MCF 10A (cell line): ENCODE results near the gene EDAR. TPM values are rescaled to one million over a fixed set of nuclear protein-coding genes. Genes with fewer than 3 reads are reported as not detected.

Experiments used
- BruUV-seq: library from RNA; stranded (reverse); fragments of 400-500 nt; replicated peaks from 2 replicates; lab custom pipeline; 2021; lab: Mats Ljungman, UMichigan
- CTCF ChIA-PET: fragments of 300-600 bp; sonication (Branson Sonifier 250); formaldehyde crosslinking; extraction: SDS; loops from one replicate; lab custom pipeline; 2021; ENCODE audit warnings: antibody characterized with exemption, inconsistent platforms; lab: Yijun Ruan, JAX
- POLR2A ChIA-PET: fragments of 300-600, 350-650 bp; sonication (Branson Sonifier 250); formaldehyde crosslinking; extraction: SDS; loops from one replicate; lab custom pipeline; 2020; ENCODE audit warnings: antibody characterized with exemption, inconsistent platforms; lab: Yijun Ruan, JAX
- DNase-seq: peaks from one replicate; pipeline ENCODE4 v3.0.0-alpha.2; 2018; ENCODE audit not compliant: unreplicated experiment
- H3K27ac Mint-ChIP-seq: one replicate; pipeline ENCODE4 v1.8.0; 2022; ENCODE audit warnings: mild to moderate bottlenecking, low read depth, mixed read lengths; ENCODE audit not compliant: unreplicated experiment
- H3K27me3 Mint-ChIP-seq: one replicate; pipeline ENCODE4 v1.8.0; 2022; ENCODE audit warnings: mixed read lengths; ENCODE audit not compliant: insufficient read depth, unreplicated experiment
- H3K36me3 Mint-ChIP-seq: one replicate; pipeline ENCODE4 v1.8.0; 2022; ENCODE audit warnings: mild to moderate bottlenecking, moderate library complexity, mixed read lengths; ENCODE audit not compliant: insufficient read depth, unreplicated experiment
- H3K4me1 Mint-ChIP-seq: one replicate; pipeline ENCODE4 v1.8.0; 2022; ENCODE audit warnings: mixed read lengths; ENCODE audit not compliant: insufficient read depth, unreplicated experiment
- H3K4me3 Mint-ChIP-seq: one replicate; pipeline ENCODE4 v1.8.0; 2022; ENCODE audit warnings: mild to moderate bottlenecking, moderate library complexity, mixed read lengths; ENCODE audit not compliant: unreplicated experiment
- H3K9me3 Mint-ChIP-seq: one replicate; pipeline ENCODE4 v1.8.0; 2022; ENCODE audit warnings: mixed read lengths; ENCODE audit not compliant: unreplicated experiment
- CTCF ChIP-seq: fragments of 200-600 bp; IDR thresholded peaks from one replicate; pipeline ENCODE4 v1.8.0; 2022; ENCODE audit warnings: antibody characterized with exemption, mild to moderate bottlenecking; ENCODE audit not compliant: unreplicated experiment
- intact Hi-C: fragments of 100-400 bp; cut with micrococcal nuclease; formaldehyde crosslinking; loops from 2 replicates; pipeline ENCODE4 v1.14.1; 2022
- total RNA-seq: library from RNA; stranded (reverse); gene quantifications from 2 replicates; pipeline ENCODE4 v1.2.3, GENCODE V29; 2022

The EDAR gene
- total RNA-seq, 1 experiment from 2014 or later: 0.14 TPM

- peaks cover 13% of the 10 kb centered on the region for H3K27me3 Mint-ChIP-seq
- ChIA-PET POLR2A (no interaction called here), CTCF (interaction anchor here (1.6 kb wide), 1 partner anchor 15 kb away, joined by 3 read pairs; no protein-coding TSS in a partner anchor)
- H3K27ac Mint-ChIP-seq: no peak overlapping the region
- no peaks in the 10 kb centered on the region for H3K4me1 Mint-ChIP-seq
- no peak for TF ChIP-seq CTCF
- DNase-seq: no peak
- no peak overlapping the region for H3K4me3 Mint-ChIP-seq
- H3K36me3 Mint-ChIP-seq: no peaks in the 10 kb centered on the region
- no peaks in the 10 kb centered on the region for H3K9me3 Mint-ChIP-seq
- intact Hi-C loops: no loop called here
- no TSS peak for BruUV-seq
These were observed 76.5 kb downstream of the EDAR start for GRCh38 chr2:108912629-108912902.

GRCh38 chr2:108911807-108912628 is 77.0 kb downstream of the EDAR start:
- H3K9me3 Mint-ChIP-seq: no peaks in the 10 kb centered on the region
- CTCF ChIA-PET: interaction anchor here (1.6 kb wide), 1 partner anchor 16 kb away, joined by 3 read pairs; no protein-coding TSS in a partner anchor
- POLR2A ChIA-PET: no interaction called here

GRCh38 chr2:108911401-108911800 is 77.6 kb downstream of the EDAR start:
- Mint-ChIP-seq H3K27me3 (peaks cover 13% of the 10 kb centered on the region), H3K9me3 (no peaks in the 10 kb centered on the region), H3K4me1 (no peaks in the 10 kb centered on the region), H3K4me3 (no peak overlapping the region), H3K36me3 (no peaks in the 10 kb centered on the region), H3K27ac (no peak overlapping the region)
- no TSS peak for BruUV-seq
- TF ChIP-seq CTCF: no peak
- intact Hi-C loops: no loop called here
- CTCF ChIA-PET: no interaction called here
- POLR2A ChIA-PET: interaction anchor here (0.6 kb wide), 1 partner anchor 11 kb away, joined by 3 read pairs; no protein-coding TSS in a partner anchor
- DNase-seq: no peak

More at GRCh38 chr2:108911807-108912628, 77.0 kb downstream of the EDAR start:
- H3K4me1 Mint-ChIP-seq: no peaks in the 10 kb centered on the region
- no peaks in the 10 kb centered on the region for H3K36me3 Mint-ChIP-seq
- intact Hi-C loops: no loop called here
- H3K27me3 Mint-ChIP-seq: peaks cover 13% of the 10 kb centered on the region
- no peak for TF ChIP-seq CTCF
- BruUV-seq: no TSS peak
- DNase-seq: no peak
- H3K4me3 Mint-ChIP-seq: no peak overlapping the region
- H3K27ac Mint-ChIP-seq: no peak overlapping the region

- ChIA-PET CTCF (no interaction called here), POLR2A (interaction anchor here (0.6 kb wide), 1 partner anchor 11 kb away, joined by 3 read pairs; no protein-coding TSS in a partner anchor)
- Mint-ChIP-seq H3K4me1 (no peaks in the 10 kb centered on the region), H3K27me3 (peaks cover 13% of the 10 kb centered on the region), H3K27ac (no peak overlapping the region), H3K4me3 (no peak overlapping the region), H3K9me3 (no peaks in the 10 kb centered on the region), H3K36me3 (no peaks in the 10 kb centered on the region)
- no peak for TF ChIP-seq CTCF
- DNase-seq: no peak
- intact Hi-C loops: no loop called here
- no TSS peak for BruUV-seq
These were observed 78.3 kb downstream of the EDAR start for GRCh38 chr2:108910541-108911396.
